WTC11 (cell line): Measurements from ENCODE around the gene TSPAN10. TPM values are rescaled to one million over a fixed set of nuclear protein-coding genes. Genes with fewer than 3 reads are reported as not detected.

Experiments used
- microRNA-seq: library from miRNA; unstranded; fragments of <30 nt; microRNA quantifications from one replicate; pipeline ENCODE4 v1.2.0, GENCODE V29; 2022; ENCODE audit warnings: borderline number of aligned reads
- total RNA-seq: library from RNA; stranded (reverse); gene quantifications from 3 replicates; pipeline ENCODE4 v1.2.3, GENCODE V29; 2021

Gene TSPAN10
- total RNA-seq, 1 experiment from 2014 or later, result 1.5 TPM

Small RNA genes within 50 kb of the gene (microRNA-seq; reads per million reads assigned to microRNA genes)
- not detected for gene MIR6786

Other genes starting within 250 kb of the TSPAN10 start
- 17.1 to 29.8 TPM (median 21.5 TPM) in 3 replicates for gene BAHCC1, start 241.7 kb upstream of the TSPAN10 start, total RNA-seq
- 3,338 to 3,455 TPM (median 3,348 TPM) in 3 replicates for gene ACTG1, start 124.4 kb upstream of the TSPAN10 start, total RNA-seq
- gene FSCN2, start 108.8 kb upstream of the TSPAN10 start, total RNA-seq, result 0.31 to 0.89 TPM (median 0.46 TPM) in 3 replicates
- 44.7 to 54.7 TPM (median 47.8 TPM) in 3 replicates for gene FAAP100, start 84.8 kb upstream of the TSPAN10 start, total RNA-seq
- gene NPLOC4, start 84 bp upstream of the TSPAN10 start, total RNA-seq, result 80.3 to 89.2 TPM (median 83.5 TPM) in 3 replicates
- 4.4 to 6.9 TPM (median 6.3 TPM) in 3 replicates for gene PDE6G, start 19.3 kb downstream of the TSPAN10 start, total RNA-seq
- 47.0 to 49.6 TPM (median 48.1 TPM) in 3 replicates for gene OXLD1, start 29.4 kb downstream of the TSPAN10 start, total RNA-seq
- 34.3 to 36.8 TPM (median 35.2 TPM) in 3 replicates for gene CCDC137, start 29.5 kb downstream of the TSPAN10 start, total RNA-seq
- 44.7 to 46.7 TPM (median 45.4 TPM) in 3 replicates for gene ARL16, start 46.6 kb downstream of the TSPAN10 start, total RNA-seq
- 83.7 to 113 TPM (median 90.8 TPM) in 3 replicates for gene HGS, start 46.8 kb downstream of the TSPAN10 start, total RNA-seq
- gene MRPL12, start 66.2 kb downstream of the TSPAN10 start, total RNA-seq, result 134 to 139 TPM (median 136 TPM) in 3 replicates
- 34.0 to 38.7 TPM (median 37.9 TPM) in 3 replicates for gene SLC25A10, start 75.1 kb downstream of the TSPAN10 start, total RNA-seq
- gene GCGR, start 167.0 kb downstream of the TSPAN10 start, total RNA-seq, result 0.85 to 1.4 TPM (median 1.4 TPM) in 3 replicates
- 126 to 144 TPM (median 131 TPM) in 3 replicates for gene MCRIP1, start 196.1 kb downstream of the TSPAN10 start, total RNA-seq
- not detected in 3 replicates for gene PPP1R27, start 197.9 kb downstream of the TSPAN10 start, total RNA-seq
- 343 to 380 TPM (median 360 TPM) in 3 replicates for gene P4HB, start 223.3 kb downstream of the TSPAN10 start, total RNA-seq
- gene ARHGDIA, start 234.1 kb downstream of the TSPAN10 start, total RNA-seq, result 200 to 247 TPM (median 203 TPM) in 3 replicates